C4-2B (cell line): ENCODE data around the gene PPARD.

Experiments used
- CTCF ChIP-seq: fragments of 450-650 bp; conservative IDR thresholded peaks from 2 replicates; pipeline ENCODE4 v1.5.1; 2017; ENCODE audit warnings: mild to moderate bottlenecking
- ZFX ChIP-seq: fragments of 450-650 bp; IDR thresholded peaks from 2 replicates; pipeline ENCODE4 v1.6.1; 2017

- TF ChIP-seq CTCF (no peak), ZFX (no peak)
These were observed 112.2 kb downstream of the PPARD start for GRCh38 chr6:35454391-35455110.
